Measurements from ENCODE around the gene ZNF580. TPM values are rescaled to one million over a fixed set of nuclear protein-coding genes. Genes with fewer than 3 reads are reported as not detected.

The ZNF580 gene
- total RNA-seq, 1 donor from 2014 or later = 163 TPM

GRCh38 chr19:55668603-55669348 is 28.0 kb downstream of the ZNF580 start:
- no peaks in the 10 kb centered on the region for H3K4me1 ChIP-seq
- peaks cover 70 to 78% of the 10 kb centered on the region in 2 donors for H3K36me3 ChIP-seq
- no peak overlapping the region for H3K27ac ChIP-seq
- no peaks in the 10 kb centered on the region for H3K27me3 ChIP-seq
- TF ChIP-seq, protein P1, sequence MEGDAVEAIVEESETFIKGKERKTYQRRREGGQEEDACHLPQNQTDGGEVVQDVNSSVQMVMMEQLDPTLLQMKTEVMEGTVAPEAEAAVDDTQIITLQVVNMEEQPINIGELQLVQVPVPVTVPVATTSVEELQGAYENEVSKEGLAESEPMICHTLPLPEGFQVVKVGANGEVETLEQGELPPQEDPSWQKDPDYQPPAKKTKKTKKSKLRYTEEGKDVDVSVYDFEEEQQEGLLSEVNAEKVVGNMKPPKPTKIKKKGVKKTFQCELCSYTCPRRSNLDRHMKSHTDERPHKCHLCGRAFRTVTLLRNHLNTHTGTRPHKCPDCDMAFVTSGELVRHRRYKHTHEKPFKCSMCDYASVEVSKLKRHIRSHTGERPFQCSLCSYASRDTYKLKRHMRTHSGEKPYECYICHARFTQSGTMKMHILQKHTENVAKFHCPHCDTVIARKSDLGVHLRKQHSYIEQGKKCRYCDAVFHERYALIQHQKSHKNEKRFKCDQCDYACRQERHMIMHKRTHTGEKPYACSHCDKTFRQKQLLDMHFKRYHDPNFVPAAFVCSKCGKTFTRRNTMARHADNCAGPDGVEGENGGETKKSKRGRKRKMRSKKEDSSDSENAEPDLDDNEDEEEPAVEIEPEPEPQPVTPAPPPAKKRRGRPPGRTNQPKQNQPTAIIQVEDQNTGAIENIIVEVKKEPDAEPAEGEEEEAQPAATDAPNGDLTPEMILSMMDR (IDR thresholded peaks at IDR 0.05) = no peak
- DNase-seq (ENCODE audit: low spot score in 2 of 2) = no peak
- intact Hi-C loops (cut with DNase I) = no loop called here
- no peak overlapping the region for H3K4me3 ChIP-seq
- H3K9me3 ChIP-seq = no peaks in the 10 kb centered on the region

GRCh38 chr19:55669418-55670279 is 28.8 kb downstream of the ZNF580 start:
- H3K27ac ChIP-seq = no peak overlapping the region
- no peak overlapping the region for H3K4me3 ChIP-seq
- no peaks in the 10 kb centered on the region for H3K9me3 ChIP-seq
- peaks cover 68 to 77% of the 10 kb centered on the region in 2 donors for H3K36me3 ChIP-seq
- TF ChIP-seq, protein P1 (IDR thresholded peaks at IDR 0.05) = no peak
- no peak for DNase-seq (ENCODE audit: low spot score in 2 of 2)
- intact Hi-C loops (cut with DNase I) = no loop called here
- peaks cover 0 to 4% of the 10 kb centered on the region in 2 donors for H3K4me1 ChIP-seq
- H3K27me3 ChIP-seq = no peaks in the 10 kb centered on the region

DNA sequence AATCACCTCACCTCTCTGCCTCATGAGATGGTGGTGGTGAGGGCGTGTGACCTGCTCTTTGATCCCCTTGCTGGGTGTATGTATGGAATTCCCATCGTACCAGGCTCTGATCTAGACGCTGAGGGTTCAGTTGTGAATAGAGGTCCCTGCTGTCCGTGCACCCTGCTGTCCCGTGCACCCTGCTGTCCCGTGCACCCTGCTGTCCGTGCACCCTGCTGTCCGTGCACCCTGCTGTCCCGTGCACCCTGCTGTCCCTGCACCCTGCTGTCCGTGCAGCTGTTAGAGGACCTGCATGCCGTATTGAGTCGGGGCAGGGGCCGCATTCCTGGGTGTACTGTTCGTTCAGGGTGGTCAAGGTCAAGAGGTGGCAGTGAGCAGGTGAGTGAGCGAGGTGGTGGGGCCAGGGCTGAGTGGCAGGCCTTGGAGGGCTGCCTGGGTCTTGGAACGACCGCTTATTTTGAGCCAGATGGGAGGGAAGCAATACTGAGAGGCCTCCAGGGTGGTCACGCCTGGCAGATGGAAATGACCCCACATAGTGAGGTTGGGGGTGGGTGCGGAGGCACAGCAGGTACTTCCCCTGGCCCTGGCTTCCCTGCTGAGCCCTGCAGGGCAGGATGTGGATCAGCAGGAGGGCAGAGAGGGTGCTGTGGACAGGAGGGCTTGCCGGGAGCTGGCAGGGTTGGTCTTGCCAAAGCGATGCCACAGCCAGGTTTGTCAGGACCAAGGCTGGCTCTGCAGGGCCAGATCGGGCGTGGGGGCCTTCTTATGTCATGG is 29.7 kb downstream of the ZNF580 start:
- H3K36me3 ChIP-seq = peaks cover 64 to 72% of the 10 kb centered on the region in 2 donors
- H3K4me1 ChIP-seq = peaks cover 0 to 5% of the 10 kb centered on the region in 2 donors
- intact Hi-C loops (cut with DNase I) = no loop called here
- no peaks in the 10 kb centered on the region for H3K27me3 ChIP-seq
- DNase-seq (ENCODE audit: low spot score in 2 of 2) = peak in 1 of 2 donors; percentile 76
- H3K27ac ChIP-seq = no peak overlapping the region
- H3K9me3 ChIP-seq = no peaks in the 10 kb centered on the region
- TF ChIP-seq, protein P1 (IDR thresholded peaks at IDR 0.05) = no peak
- H3K4me3 ChIP-seq = no peak overlapping the region

DNA sequence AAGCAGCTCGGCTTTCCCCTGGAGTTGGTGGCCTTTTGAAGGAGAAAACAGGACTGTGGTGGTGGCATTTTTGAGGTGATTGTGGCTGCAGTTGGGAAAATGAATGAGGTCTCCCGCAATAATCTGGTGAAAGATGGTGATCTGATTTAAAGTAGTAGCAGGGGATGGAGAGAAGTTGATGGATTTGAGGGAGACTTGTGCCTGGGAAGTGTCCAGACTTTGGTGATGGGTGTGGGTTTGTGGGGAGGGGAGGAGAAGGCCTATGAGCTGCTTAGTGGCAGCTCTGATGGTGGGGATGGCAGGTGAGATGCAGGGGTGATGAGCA is 30.2 kb downstream of the ZNF580 start:
- Histone ChIP-seq H3K36me3 (peaks cover 59 to 66% of the 10 kb centered on the region in 2 donors), H3K4me1 (peaks cover 0 to 9% of the 10 kb centered on the region in 2 donors), H3K4me3 (no peak overlapping the region), H3K27ac (no peak overlapping the region), H3K27me3 (no peaks in the 10 kb centered on the region), H3K9me3 (no peaks in the 10 kb centered on the region)
- DNase-seq (ENCODE audit: low spot score in 2 of 2) = no peak
- TF ChIP-seq, protein P1 (IDR thresholded peaks at IDR 0.05) = no peak
- intact Hi-C loops (cut with DNase I) = no loop called here

DNA sequence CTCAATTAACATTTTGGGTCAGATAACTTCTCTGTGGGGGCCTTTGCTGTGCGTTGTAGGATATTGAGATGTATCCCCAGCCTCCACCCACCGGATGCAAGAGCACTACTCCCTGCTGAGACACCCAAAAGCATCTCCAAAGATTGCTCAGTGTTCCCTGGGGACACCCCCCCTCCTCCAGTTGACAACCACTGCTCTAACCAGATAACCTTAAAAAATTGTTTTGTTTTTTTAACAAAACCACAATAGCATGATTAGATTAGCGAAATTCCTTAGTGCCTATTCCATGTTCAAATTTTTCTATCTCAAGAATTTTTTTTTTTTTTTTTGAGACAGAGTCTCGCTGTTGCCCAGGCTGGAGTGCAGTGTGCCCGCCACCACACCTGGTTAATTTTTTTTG is 31.6 kb downstream of the ZNF580 start:
- DNase-seq (ENCODE audit: low spot score in 2 of 2) = no peak
- H3K4me3 ChIP-seq = no peak overlapping the region
- peaks cover 45 to 56% of the 10 kb centered on the region in 2 donors for H3K36me3 ChIP-seq
- H3K27me3 ChIP-seq = no peaks in the 10 kb centered on the region
- no peak overlapping the region for H3K27ac ChIP-seq
- intact Hi-C loops (cut with DNase I) = no loop called here
- H3K4me1 ChIP-seq = peaks cover 6 to 23% of the 10 kb centered on the region in 2 donors
- TF ChIP-seq, protein P1 (IDR thresholded peaks at IDR 0.05) = no peak
- no peaks in the 10 kb centered on the region for H3K9me3 ChIP-seq

Data from ascending aorta (tissue), 2 donors.